NCI-H1417 treated with DMSO at 0.1 percent for 48 hours (cell line): ENCODE data around the gene OST4.
"Not testable (repeated sequence)": the region's sequence is repeated elsewhere in the genome, so short reads cannot be mapped to it uniquely, and the experiment has no call there.

Source experiments
- DNase-seq: peaks from one replicate; lab custom pipeline; 2025; lab: John Stamatoyannopoulos, UW

Gene OST4

GRCh38 chr2:27071277-27071989 lies at the start of gene OST4:
TSS of gene OST4 (minus strand) at chr2:27071654.
- peak; percentile 34 for DNase-seq

- not testable (repeated sequence) for DNase-seq
Measured at GRCh38 chr2:27119330-27119670, 47.8 kb upstream of the OST4 start.

GRCh38 chr2:27118525-27119329 lies 47.3 kb upstream of the OST4 start, which contains the start of gene CGREF1:
TSS of gene CGREF1 (minus strand) at chr2:27119128. CDS start at chr2:27104366, 14,762 bp downstream.
- no peak for DNase-seq

- no peak for DNase-seq
Measured at GRCh38 chr2:27117995-27118524, 46.6 kb upstream of the OST4 start.

- DNase-seq, result no peak
Measured at GRCh38 chr2:27115519-27115918, 44.1 kb upstream of the OST4 start.

GRCh38 chr2:27111392-27112078 lies 40.1 kb upstream of the OST4 start:
- not testable (repeated sequence) for DNase-seq

GRCh38 chr2:27110603-27111352 lies 39.3 kb upstream of the OST4 start:
- DNase-seq, result not testable (repeated sequence)

- no peak for DNase-seq
Measured at GRCh38 chr2:27109083-27109482, 37.6 kb upstream of the OST4 start.

GRCh38 chr2:27108221-27108620 lies 36.8 kb upstream of the OST4 start:
- DNase-seq, result no peak

- DNase-seq, result no peak
Measured at GRCh38 chr2:27105981-27106380, 34.5 kb upstream of the OST4 start.

GRCh38 chr2:27102329-27102728 lies 30.9 kb upstream of the OST4 start:
- DNase-seq, result no peak

- DNase-seq, result no peak
Measured at GRCh38 chr2:27100036-27100435, 28.6 kb upstream of the OST4 start.

GRCh38 chr2:27099334-27099955 lies 28.0 kb upstream of the OST4 start:
- DNase-seq, result no peak

GRCh38 chr2:27097341-27097740 lies 25.9 kb upstream of the OST4 start:
- no peak for DNase-seq

GRCh38 chr2:27096748-27097297 lies 25.4 kb upstream of the OST4 start:
- DNase-seq, result no peak

- DNase-seq, result no peak
Measured at GRCh38 chr2:27095745-27096651, 24.5 kb upstream of the OST4 start.

- DNase-seq, result no peak
Measured at GRCh38 chr2:27095427-27095744, 23.9 kb upstream of the OST4 start.

- DNase-seq, result no peak
Measured at GRCh38 chr2:27094353-27094984, 23.0 kb upstream of the OST4 start.
